Measurements from ENCODE around the gene ACTN4.
"Not testable (repeated sequence)": the region's sequence is repeated elsewhere in the genome, so short reads cannot be mapped to it uniquely, and the experiment has no call there.

DNA sequence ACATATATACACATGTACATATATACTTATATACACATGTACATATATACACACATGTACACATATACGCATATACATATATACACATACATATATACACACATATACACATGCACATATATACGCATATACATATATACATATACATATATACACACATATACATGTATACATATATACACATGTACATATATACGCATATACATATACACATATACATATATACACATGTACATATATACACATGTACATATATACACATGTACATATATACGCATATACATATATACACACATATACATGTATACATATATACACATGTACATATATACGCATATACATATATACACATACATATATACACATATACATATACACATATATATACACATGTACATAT is 44.6 kb upstream of the ACTN4 start:
- not testable (repeated sequence) for TF ChIP-seq CTCF, EP300 (IDR thresholded peaks at IDR 0.05)
